IPS-18c (cell line): ENCODE results near the gene TNNI2.

Experiments
- H3K4me3 ChIP-seq: 2 replicates; pipeline ENCODE4 v1.7.0; 2013; ENCODE audit warnings: low read depth, mild to moderate bottlenecking, low read length, moderate library complexity; ENCODE audit not compliant: insufficient read depth
- H3K9me3 ChIP-seq: one replicate; pipeline ENCODE4 v1.6.1; 2013; ENCODE audit warnings: mild to moderate bottlenecking, low read length, moderate library complexity; ENCODE audit not compliant: control insufficient read depth, insufficient read depth

The TNNI2 gene

DNA sequence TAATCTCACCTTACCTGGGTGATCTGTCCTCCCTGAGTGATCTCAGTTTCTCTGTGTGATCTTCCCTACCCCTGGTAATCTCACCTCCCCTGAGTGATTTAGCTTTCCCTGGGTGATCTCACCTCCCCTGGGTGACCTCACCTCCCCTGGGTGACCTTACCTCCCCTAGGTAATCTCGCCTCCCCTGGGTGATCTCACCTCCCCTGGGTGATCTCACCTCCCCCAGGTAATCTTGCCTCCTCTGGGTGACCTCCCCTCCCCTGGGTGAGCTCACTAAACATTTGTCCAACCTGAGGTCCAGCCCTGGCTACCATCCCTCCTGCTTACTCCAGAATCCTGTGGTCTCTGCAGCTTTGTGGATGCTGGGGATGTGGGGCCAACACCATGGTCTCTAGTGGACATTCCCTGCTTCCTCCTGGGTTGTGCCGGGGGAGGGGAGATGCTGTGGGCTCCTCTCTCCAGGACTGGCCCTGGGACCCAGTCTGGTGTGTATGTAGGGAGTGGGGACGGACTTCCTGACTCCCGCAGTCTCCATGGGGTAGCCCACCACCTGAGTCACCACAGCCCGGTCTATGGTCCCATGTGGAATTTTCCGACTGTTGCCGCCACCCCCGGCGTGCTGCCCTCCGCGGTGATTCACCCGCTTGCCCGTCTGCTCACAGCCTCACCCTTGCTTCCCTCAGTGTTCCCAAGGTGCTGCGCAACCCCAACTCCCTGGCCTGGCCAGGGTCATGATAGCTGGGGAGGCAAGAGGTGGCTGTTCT lies 24.0 kb downstream of the TNNI2 start:
- H3K9me3 ChIP-seq = no peaks in the 10 kb centered on the region
- no peak overlapping the region for H3K4me3 ChIP-seq

- H3K4me3 ChIP-seq = no peak overlapping the region
- no peaks in the 10 kb centered on the region for H3K9me3 ChIP-seq
Measured at GRCh38 chr11:1863352-1864216, 24.8 kb downstream of the TNNI2 start.

GRCh38 chr11:1864231-1864630 lies 25.4 kb downstream of the TNNI2 start:
- H3K9me3 ChIP-seq = no peaks in the 10 kb centered on the region
- H3K4me3 ChIP-seq = no peak overlapping the region

DNA sequence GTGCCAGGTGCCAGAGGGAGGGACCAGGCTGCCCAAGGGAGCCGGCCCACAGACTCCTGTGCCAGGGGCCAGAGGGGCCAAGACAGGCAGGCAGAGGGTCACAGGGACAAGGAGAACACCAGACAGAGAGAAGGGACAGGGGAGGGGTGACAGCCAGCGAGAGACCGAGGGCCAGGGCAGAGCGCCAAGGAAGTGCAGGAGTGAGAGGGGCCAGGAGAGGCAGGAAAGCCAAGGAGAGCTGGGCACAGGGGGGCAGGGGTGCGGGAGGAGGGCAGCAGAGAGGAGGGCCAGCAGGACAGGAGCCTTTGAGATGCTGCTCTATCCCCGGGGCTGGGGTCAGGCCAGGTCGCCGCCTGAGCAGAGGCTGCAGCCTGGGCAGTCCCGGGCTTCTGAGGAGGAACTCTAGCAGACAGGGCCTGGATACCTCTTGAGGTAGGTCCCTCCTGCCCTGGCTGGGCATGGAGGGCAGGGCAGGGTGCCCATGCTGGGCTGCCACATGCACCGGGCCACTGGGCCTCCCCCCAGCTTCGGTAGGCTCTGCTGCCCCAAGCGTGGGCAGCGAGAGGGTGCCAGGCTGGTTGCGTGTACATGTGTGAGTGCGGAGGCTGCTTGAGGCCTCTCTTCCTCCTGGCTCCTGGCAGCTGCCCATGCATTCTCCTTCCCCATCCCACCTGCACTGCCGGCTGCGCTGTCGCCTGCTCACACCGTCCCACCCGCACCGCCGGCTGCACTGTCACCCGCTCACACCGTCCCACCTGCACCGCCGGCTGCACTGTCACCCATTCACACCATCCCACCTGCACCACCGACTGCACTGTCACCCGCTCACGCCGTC lies 26.3 kb downstream of the TNNI2 start:
- no peak overlapping the region for H3K4me3 ChIP-seq
- H3K9me3 ChIP-seq = no peaks in the 10 kb centered on the region

- no peak overlapping the region for H3K4me3 ChIP-seq
Measured at GRCh38 chr11:1866226-1866625, 27.4 kb downstream of the TNNI2 start.

DNA sequence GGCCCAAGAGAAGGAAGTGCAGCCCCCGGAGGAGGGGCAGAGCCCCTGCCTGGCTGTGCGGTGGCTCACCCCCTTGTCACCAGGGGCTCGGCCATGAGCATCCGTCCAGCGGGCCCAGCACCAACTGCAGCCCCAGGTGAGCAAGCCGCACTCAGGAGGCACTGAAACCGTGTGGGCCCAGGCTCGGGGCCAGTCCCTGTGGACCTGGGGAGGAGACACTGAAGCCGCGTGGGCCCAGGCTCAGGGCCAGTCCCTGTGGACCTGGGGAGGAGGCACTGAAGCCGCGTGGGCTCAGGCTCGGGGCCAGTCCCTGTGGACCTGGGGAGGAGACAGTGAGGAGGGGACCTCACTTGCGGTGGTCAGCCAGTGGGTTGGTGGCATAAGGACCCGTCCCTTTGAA lies 28.0 kb downstream of the TNNI2 start:
- Histone ChIP-seq H3K4me3 (no peak overlapping the region), H3K9me3 (no peaks in the 10 kb centered on the region)

More at GRCh38 chr11:1866226-1866625, 27.4 kb downstream of the TNNI2 start:
- H3K9me3 ChIP-seq = no peaks in the 10 kb centered on the region

DNA sequence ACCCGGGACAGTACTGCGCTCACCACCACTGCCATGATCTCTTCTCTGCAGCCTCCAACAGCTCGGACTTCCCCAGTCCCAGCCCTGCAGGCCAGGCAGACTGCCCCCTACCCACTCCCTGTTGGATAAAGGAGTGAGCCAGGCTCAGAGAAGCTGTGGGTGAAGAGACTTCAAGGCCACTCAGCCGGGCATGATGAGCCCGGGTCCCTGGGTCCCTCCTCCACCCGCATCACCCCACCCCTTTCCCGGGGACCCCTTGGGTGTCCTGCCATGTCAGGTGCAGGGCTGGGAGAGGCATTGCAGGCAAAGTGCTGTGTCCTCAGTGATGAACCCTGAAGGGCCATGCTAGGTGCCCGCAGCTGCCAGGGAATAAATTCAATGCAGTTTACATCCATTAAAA lies 28.6 kb downstream of the TNNI2 start:
- Histone ChIP-seq H3K9me3 (no peaks in the 10 kb centered on the region), H3K4me3 (no peak overlapping the region)

DNA sequence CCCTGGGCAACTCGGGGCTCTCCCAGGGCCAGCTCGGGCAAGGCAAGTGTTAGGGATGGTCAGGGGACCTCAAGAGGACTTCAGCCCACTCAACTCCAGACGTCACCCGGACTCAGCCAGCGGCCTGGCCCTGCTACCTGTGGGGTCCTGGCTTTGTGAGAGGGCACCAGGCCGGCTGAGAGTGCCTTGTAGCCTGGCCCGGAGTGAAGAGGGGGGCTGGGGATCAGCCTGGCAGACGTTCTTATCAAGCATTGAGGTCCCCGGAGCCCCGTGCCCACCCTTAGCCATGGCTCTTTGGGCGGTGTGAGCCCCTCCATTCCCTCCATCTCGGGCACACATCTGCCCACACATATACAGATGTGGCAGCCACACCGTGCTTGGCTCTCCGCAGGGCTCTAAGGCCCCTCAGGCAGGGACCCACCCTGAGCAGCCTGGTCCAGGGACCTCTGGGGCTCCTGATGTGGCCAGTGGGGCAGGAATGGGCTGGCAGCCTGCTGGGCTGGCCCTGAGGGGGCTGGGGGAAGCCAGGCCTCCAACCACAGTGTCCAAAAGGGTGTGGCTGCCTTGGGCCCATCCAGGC lies 29.4 kb downstream of the TNNI2 start:
- H3K4me3 ChIP-seq = no peak overlapping the region
- H3K9me3 ChIP-seq = no peaks in the 10 kb centered on the region

DNA sequence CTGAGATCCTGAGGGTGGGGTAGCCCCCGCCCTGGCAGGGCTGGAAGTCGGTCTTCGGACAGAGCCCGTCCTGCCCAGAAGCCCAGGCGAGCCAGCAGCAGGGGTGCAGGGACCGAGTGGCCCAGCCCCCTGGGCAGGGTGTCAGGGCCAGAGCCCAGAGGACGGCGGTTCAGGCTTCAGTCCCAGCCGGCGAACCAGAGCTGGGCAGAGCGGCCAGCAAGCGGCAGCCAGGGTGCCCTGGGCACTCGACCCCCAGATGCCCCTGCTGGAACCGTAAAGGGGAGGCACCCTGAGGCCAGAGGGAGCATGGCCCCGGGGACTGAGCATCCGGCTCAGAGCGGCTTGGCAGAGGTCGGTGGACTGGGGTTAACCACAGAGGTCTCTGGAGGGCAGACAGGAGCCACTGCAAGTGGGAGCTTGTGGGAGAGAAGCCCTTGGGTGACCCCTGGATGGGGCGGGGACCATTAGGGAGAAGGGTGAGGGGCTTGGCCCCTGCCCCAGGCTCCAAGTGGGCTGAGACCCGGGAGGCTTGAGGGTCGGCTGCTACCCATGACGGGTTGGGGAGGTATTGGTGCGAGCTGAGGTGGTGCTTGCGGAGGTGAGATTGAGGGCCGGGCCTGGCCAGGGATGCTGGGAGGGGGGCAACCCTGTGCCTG lies 30.0 kb downstream of the TNNI2 start:
- Histone ChIP-seq H3K4me3 (no peak overlapping the region), H3K9me3 (no peaks in the 10 kb centered on the region)

DNA sequence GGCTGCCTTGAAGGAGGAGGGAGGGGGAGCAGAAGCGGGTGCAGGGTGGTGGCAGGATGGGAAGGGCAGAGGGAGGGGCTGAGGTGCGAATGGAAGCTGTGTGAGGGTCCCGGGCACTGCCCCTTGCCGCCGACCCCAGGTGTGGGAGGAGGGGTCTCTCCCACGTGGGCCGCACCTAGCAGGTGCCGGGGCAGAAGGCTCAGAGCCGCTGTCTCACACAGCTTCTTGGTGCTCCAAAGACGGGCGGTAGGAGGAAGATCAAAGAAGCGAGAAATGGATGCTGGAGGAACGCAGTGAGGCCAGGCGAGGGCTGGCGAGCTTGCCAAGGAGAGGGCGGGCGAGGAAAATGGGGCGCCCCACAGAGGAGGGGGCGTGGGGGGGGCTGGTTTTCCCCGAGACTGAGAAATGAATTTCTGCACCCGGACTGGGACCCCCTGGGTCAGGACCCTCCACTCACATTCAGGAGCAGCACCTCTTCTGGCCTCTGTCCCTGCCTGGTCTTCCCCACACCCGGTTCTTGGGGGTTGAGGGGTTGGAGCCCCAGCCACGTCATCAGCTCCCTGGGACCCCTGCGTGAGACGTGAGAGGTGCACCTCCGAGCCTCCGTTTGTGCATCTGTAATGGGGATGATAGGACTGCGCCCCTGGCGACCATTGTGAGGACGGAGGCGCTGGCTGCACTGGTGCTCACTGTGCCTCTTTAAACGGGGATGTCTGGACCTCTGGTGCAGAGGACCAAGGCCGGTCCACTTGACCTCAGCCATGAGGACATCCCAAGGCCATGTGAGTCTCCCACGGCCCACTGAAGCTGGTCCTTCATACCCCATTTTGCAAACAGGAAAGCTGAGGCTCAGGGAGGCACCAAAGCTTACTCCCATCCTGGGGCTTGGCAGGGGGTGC lies 30.9 kb downstream of the TNNI2 start:
- no peak overlapping the region for H3K4me3 ChIP-seq
- no peaks in the 10 kb centered on the region for H3K9me3 ChIP-seq

GRCh38 chr11:1870326-1870696 lies 31.5 kb downstream of the TNNI2 start:
- Histone ChIP-seq H3K4me3 (no peak overlapping the region), H3K9me3 (no peaks in the 10 kb centered on the region)

DNA sequence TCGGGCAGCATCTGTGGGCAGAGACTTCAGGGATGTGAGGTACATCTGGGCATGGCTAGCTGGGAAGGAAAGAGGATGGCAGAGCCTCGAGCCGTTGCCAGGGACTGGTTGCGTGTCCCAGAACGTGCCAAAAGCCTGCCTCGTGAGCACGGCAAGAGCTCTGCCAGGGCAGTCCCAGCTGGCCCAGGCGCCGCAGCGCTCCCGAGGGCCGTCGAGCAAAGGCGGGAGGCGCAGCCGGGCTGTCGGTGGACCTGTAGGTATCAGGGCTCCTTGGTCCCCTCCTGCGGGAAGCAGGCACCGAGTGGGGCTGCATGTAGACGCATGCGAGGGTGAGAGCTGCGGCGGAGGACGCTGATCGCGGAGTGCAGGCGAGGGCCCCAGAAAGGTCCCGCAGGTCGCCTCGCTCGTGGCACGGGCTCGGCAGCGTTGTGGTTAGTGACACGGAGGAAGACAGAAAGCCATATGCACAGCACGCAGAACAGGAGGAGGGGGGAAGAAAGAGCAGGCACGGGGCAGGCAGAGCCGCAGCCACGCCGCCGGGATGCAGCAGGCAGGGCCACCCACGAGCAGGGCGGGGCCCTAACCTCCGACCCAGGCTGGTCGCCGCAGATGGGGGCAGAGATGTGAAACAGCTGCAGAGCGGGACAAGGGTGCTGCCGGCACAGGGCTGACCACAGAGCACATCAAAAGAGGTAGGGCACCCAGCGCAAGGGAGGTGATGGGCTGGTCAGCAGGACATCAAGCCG lies 32.1 kb downstream of the TNNI2 start:
- Histone ChIP-seq H3K9me3 (no peaks in the 10 kb centered on the region), H3K4me3 (no peak overlapping the region)

DNA sequence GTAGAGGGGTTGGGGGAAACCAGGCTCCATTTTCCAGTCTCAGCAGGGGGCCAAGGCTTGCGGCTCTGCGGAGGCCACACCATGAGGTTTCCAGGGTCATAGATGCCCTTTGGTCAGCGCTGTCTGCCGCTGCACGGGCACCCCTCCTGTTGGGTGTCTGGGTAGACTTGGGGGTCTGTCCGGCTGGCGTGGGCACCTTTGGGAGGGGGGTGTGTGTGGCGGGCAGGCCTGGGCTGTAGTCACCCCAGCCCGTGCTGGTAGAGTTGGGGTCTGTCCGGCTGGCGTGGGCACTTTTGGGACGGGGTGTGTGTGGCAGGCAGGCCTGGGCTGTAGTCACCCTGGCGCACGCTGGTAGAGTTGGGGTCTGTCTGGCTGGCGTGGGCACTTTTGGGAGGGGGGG lies 32.8 kb downstream of the TNNI2 start:
- H3K4me3 ChIP-seq = no peak overlapping the region

DNA sequence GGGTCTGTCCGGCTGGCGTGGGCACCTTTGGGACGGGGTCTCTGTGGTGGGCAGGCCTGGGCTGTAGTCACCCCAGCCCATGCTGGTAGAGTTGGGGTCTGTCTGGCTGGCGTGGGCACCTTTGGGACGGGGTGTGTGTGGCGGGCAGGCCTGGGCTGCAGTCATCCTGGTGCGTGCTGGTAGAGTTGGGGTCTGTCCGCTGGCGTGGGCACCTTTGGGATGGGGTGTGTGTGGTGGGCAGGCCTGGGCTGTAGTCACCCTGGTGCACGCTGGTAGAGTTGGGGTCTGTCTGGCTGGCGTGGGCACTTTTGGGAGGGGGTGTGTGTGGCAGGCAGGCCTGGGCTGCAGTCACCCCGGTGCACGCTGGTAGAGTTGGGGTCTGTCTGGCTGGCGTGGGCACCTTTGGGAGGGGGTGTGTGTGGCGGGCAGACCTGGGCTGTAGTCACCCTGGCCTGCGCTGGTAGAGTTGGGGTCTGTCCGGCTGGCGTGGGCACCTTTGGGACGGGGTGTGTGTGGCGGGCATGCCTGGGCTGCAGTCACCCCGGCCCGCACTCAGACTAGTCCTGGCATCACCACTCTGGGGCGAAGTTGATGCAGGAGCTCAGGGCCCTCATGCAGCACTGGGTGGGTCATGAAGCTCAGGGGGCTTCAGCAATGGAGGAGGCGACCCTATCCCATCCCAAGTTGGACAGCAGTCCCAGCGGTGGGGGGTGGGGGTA lies 33.6 kb downstream of the TNNI2 start:
- Histone ChIP-seq H3K9me3 (no peaks in the 10 kb centered on the region), H3K4me3 (no peak overlapping the region)

More for the DNA sequence above, 32.8 kb downstream of the TNNI2 start:
- no peaks in the 10 kb centered on the region for H3K9me3 ChIP-seq
